Activated effector memory CD4-positive, alpha-beta T cell treated with Interleukin-2 at 50 U/mL for 16 hours (primary cell): ENCODE results near the gene KBTBD4.
"Not testable (repeated sequence)": the region's sequence is repeated elsewhere in the genome, so short reads cannot be mapped to it uniquely, and the experiment has no call there.

Experiments used
- DNase-seq: peaks from one replicate; pipeline ENCODE4 v3.0.0-alpha.2; 2020

KBTBD4 gene

DNA sequence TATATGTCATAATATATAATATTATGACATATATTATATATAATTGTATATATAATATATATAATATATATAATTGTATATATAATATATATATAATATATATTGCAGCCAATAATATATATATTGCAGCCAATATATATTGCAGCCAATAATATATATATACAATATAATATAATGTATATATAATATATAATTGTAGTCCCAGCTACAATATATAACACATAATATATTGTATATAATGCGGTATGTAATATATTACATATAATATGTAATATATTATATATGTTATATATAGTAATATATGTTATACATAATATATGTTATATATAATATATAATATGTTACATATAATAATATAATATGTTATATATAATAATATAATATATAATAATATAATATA, 20.1 kb downstream of the KBTBD4 start:
- no peak for DNase-seq

DNA sequence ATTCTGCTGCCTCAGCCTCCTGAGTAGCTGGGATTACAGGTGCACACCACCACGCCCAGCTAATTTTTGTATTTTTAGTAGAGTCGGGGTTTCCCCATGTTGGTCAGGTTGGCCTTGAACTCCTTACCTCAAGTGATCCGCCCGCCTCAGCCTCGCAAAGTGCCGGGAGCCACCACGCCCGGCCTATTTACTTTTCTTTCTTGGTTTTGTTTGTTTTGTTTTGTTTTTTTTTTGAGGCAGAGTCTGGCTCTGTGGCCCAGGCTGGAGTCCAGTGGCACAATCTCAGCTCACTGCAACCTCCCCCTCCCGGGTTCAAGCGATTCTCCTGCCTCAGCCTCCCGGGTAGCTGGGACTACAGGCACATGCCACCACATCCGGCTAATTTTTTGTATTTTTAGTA, 21.8 kb downstream of the KBTBD4 start:
- DNase-seq, result not testable (repeated sequence)

DNA sequence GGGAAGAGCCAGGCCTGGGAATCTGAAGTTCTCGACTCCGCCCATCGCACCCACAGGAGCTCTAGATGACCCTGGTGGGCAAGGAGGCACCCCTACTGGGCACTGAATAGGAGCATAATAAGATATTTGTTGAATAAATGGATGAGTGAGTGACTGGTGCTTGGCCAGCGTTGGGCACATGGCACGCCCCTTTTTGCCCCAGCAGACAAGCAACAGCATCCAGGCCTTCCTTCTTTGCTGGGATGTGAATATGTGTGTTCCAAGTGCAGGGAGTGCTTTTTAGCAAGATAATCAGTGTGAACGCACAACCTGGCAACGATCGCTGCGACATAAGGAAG, 25.4 kb downstream of the KBTBD4 start:
- no peak for DNase-seq

DNA sequence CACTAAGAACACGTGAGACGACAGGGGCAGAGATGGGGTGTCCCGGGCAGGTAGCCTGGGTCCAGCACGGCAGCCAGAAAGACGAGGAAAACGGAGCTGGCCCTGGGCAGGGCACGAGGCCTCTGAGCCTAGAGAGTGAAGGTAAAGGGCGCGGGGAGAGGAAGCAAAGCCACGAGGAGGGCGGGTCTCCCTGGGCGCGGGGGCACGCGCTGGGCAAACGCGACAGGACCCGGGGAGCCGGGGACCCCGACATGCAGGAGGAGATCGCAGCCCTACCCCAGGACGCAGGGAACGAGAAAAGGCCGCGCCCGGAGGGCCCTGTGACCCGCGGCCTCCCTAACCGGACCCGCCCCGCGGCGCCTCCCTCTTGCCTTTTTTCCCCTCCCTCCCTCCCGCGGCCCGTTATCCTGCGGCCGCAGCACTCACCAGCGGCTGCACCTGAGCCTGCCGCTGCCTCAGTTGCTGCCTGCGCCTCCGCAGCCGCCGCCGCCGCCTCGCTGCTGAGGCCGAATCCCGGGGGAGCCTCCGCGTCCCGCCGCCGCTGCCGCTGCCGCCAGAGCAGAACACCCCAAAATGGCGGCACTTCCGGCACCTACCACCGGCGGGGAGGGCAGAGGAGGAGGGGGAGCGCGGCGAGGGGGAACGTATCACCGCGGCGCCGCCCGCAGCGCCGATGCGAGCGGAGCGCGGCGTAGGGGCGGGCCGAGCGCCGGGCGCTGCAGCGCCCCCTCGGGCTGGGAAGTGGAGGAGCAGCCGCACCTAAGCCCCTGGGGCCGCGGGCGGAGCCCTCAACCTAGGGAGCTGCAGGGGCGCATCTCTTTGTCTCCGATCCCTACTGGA, 26.0 kb downstream of the KBTBD4 start, which contains the start of gene CELF1:
Gene CELF1, minus strand, starts transcription at position 567 of the 840 bp plus-strand sequence. CDS start 53,609 bp downstream, outside the sequence.
- peak; percentile 92 for DNase-seq

DNA sequence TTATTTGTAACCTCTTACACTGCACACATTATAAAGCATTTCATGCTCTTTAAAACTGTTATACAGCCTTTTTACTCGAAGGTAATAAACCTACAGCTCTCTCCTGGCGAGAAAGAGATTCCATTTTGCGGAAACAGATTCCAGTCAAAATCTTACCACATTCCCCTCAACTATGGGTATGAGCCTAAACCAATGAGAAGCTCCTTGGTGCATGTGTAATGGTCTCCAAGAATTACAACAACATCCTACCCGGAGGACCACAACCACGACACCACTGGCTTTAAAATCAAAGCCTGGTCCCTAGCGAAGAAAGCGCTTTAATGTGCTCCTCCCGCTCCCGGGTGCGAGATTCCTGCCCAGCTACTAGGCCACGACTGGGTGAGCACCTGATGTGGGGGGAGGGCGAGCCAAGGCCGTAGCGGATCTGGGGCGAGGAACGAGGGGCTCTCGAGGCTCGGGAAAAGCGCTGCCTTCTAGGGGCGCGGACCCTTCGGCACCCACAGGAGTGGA, 26.7 kb downstream of the KBTBD4 start:
- no peak for DNase-seq

DNA sequence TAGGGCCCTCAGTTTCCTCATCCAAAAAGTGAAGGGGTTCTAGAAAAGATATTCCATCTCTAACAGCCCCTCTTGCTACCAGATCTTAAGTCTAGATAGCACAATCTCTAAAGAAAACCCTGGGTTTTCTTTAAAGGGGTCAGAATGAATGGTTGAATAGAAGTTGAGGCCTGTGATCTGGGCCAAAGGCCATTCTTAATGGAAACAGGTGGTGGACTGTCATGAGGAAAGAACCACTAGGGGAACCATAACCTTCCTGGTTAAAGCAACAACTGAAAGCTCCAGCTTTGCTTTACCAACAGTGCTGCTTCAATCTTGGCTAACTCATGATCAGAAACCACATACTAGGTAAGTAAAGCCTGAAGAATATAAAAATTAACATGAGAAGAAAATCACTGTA, 27.7 kb downstream of the KBTBD4 start:
- no peak for DNase-seq

DNA sequence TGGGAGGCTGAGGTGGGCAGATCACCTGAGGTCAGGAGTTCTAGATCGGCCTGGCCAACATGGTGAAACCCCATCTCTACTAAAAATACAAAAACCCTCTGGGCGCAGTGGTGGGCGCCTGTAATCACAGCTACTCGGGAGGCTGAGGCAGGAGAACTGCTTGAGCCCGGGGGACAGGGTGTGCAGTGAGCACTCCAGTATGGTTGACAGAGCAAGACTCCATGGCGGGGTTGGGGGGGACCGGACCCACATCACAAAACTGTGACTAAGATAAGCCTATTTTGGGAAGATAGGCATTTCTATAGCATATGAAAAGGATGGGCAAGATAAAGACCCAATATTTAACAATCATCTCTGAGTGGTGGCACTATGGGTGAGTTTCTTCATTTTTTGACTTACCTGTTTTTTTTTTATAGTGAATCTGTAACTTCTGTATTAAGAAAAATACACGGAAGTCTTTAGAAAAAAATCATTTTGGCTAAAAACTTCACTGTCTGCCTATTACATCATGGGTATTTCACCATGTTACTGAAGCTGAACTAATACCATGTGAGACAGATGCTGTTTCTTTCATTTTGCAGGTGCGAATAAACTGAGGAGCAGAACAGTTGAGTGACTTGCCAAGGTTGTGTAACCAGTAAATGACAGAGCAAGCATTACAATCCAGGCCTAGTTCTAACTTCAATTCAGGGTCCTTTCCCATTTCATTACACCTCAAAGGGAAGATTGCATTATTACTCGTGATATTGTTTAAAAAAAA, 28.3 kb downstream of the KBTBD4 start:
- DNase-seq, result no peak

DNA sequence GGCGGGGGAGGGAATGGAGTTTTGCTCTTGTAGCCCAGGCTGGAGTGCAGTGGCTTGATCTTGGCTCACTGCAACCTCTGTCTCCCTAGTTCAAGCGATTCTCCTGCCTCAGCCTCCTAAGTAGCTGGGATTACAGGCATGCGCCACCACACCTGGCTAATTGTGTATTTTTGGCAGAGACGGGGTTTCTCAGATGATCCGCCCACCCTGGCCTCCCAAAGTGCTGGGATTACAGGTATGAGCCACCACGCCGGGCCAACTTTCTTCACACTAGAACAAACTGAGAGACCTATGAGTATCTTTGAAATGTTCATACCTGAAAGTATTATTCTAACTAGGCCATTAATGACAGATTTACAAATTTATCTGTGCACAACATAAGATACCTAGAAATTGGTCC, 32.5 kb downstream of the KBTBD4 start:
- not testable (repeated sequence) for DNase-seq

DNA sequence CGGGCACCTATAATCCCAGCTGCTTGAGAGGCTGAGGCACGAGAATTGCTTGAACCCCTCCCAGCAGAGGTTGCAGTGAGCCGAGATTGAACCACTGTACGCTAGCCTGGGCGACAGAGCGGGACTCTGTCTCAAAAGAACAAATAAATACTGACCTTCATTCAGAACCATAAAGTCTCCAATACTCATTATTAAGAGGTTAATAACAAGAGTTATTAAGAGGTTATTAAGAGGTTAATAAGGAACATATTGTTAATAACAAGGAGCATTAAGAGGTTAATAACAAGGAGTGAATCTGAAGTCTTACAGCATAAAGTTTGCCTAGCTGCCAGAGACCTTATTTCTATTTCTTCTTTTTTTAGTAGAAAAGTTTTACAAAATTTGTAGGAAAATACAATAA, 33.5 kb downstream of the KBTBD4 start:
- no peak for DNase-seq

DNA sequence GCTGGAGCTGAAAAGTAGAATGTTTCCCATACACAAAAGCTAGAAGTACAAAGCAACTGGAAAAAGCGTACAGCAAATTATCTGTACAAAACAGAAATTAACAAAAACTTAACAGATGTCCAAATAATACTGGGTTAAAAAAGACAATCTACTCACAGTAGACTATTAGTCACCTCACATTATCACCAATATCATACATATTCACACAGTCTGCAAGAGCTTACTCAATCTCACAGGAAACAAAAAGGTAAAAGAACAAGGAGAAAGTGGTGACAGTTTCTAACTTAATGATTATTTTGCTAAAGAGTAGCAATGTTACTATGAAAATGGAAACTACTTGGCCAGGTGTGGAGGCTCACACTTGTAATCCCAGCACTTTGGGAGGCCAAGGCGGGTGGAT, 37.7 kb downstream of the KBTBD4 start:
- no peak for DNase-seq

DNA sequence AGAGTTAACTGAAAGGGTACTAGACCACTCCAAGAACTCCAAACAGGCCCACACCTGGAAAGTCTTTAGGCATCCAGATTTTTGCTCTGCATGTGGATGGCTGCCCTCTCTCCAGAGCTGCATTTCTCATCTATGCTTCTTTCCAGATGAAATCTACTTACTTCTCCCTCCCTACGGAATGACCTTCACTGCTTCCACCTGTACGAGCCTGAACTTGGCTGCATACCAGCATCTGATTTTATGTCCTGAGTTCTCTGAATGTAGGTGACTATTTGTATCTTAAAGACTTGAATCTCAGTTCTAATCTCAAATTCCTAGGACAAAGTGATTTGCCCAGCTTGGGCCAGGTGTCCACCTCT, 39.1 kb downstream of the KBTBD4 start:
- no peak for DNase-seq

DNA sequence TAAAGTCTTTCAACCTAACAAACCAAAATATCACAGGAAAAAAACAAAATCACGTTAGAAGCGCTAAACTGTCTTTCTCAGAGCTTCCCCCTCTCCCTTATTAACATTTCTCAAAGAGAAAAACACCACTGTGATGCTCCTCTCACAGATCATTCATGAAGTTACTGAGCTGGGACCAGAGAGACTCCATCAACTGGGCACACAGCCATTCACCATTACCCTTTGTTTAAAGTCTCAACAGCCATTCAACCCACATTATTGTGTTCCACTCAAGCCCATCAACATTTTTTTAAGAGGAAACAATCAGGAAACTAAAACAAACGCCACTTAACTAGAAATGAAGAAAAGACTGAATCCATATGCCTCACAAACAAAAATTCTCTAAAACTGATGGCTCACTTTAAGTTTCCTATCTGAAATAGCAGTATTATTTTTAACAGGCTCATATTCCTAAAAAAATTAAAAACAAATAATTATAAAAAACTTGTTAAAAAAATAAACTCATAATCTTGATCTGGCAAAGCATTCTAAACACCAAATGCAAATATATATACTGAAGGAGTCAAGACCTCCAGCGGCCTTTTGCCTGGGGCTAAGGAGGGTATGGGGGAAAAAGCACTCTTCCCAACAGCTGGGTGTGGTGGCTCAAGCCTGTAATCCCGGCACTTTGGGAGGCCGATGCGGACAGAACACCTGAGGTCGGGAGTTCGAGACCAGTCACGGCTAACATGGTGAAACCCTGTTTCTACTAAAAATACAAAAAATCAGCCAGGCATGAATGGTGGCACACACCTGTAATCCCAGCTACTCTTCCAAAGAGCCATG, 39.8 kb downstream of the KBTBD4 start:
- DNase-seq, result no peak

DNA sequence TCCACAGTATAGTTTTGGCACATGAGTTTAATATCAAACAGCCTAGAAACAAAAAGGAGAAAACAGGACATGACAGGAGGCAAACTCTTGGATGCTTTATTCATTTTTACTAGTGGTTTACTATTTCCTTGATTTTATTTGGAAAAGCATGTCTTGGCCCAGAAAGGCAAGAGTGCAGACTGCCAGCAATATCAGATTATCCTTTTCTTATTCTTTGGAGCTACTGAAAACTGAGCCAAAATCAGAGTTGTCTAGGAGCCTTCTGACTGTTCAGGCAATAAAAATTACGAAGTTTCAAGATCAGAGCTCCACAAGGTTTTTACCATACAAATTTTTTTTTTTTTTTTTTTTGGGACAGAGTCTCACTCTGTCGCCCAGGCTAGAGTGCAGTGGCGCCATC, 41.9 kb downstream of the KBTBD4 start:
- no peak for DNase-seq

DNA sequence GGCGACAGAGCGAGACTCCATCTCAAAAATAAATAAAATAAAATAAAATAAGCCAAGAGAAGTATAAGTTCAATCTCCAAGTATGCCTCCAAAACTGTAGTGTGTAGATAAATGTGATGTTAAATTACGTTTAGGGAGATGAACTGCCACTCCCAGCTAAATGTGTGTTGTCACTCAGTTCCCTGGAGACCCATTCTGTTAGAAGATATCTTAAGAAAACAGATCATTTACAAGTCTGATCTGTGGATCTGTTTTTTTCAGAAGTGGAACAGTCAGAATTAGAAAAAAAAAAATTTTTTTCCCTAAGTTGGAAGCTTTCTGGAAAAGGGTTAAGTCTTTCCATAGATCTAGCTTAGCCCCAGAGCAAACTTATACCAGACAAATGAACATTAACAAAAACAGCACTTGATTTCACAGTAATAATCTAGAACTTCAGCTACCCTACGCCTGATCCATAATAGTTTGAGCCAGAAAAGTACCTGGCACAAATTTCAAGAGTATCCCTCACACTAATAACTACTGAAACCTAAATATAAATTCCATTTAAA, 44.0 kb downstream of the KBTBD4 start:
- DNase-seq, result no peak

DNA sequence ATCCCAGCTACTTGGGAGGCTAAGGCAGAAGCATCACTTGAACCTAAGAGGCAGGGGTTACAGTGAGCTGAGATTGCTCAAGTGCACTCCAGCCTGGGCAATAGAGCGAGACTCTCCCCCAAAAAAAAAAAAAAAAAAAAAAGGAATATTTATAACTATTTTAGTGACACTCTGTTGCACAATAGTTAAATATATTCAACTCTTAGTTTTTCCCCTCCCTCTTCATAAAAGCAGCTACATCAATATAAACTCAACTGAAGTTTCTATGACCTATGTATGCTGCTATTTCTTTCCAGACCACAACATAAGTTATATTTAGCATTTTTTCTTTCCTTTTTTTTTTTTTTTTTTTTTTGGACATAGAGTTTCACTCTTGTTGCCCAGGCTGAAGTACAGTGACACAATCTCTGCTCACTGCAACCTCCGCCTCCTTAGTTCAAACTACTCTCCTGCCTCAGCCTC, 45.0 kb downstream of the KBTBD4 start:
- no peak for DNase-seq

DNA sequence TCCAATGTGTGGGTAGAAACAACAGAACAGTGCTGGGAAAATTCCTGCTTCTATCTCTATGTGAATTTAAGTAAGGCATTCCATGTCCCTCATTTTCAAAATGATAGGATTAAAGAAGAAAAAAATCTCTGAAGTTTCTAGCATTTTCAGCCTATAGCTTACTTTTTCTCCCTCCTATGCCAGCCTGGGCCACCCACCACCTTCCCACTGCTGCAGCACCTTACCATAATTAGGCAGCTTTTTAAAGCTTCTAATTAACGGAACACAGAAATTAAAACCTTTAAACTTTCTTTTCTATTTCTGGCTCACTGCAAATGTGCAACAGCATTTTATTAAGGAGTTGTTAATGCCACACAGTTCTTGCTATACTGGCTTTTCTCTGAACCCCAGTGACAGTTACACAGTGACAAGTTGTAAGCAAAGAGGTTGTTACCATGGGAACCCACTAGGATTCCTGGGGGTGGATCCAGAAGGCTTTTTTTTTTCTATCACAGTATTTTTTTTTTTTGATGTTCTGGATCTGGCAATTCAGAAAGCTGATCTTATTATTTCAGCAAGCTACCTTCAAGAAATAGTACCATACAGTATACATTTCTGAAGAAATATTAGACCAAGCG, 46.1 kb downstream of the KBTBD4 start:
- DNase-seq, result no peak

DNA sequence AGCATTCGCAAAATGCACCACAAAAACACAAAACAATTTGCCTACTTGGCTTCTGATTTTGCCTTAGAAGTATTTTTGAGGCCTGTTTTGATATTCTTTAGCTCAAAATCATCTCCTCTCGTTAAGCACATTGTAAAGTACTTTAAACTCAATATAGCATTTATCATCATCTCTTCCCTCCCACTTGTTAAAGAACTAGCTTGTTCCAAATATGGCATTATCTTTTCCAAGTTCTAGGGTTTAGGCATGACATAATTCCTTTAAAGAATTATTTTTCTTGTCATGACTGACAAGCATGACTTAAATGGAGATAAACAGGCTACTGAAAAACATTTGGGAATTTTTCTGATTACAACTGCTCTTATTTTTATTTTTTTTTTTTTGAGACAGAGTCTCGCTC, 47.1 kb downstream of the KBTBD4 start:
- DNase-seq, result no peak

DNA sequence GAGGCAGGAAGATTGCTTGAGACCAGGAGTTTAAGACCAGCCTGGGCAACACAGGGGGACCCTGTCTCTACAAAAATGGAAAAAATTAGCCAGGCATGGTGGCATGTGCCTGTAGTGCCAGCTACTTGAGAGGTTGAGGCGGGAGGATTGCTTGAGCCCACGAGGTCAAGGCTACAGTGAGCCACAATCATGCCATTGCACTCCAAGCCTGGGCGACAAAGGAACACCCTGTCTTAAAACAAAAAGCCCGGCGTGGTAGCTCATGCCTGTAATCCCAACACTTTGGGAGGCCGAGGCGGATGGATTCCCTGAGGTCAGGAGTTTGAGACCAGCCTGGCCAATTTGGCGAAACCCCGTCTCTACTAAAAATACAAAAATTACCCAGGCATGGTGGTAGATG, 48.0 kb downstream of the KBTBD4 start:
- DNase-seq, result not testable (repeated sequence)

DNA sequence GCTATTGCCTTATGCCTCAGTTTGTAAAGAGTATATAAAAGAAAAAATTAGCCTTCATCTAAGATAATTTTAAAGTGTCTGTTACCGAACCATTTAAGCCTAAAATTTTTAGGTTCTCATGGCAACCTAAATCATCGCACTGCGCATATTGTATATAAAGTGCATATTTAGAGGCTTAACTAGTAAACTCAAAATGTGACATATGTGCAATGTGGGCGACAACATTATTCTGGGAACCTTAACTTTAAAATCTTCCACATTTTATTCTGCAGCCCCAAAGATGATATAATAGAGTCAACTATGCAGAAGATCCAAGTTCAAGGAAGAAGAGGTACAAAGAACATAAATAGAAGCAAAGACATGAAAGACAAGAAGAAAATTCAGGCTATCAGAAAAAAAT, 48.8 kb downstream of the KBTBD4 start:
- no peak for DNase-seq

DNA sequence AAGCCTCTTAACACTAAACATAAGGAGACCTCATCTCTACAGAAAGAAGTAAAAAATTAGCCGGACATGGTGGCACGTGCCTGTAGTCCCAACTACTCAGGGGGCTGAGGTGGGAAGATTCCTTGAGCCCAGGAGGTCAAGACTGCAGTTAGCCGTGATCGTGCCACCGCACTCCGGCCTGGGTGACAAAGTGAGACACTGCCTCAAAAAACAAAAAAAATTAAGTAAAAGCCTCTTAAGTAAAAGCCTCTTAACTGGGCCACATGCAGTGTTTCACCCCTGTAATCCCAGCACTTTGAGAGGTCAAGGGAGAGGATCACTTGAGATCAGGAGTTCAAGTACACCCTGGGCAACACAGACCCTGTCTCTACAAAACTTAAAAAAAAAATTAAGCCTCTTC, 51.6 kb downstream of the KBTBD4 start:
- DNase-seq, result no peak

DNA sequence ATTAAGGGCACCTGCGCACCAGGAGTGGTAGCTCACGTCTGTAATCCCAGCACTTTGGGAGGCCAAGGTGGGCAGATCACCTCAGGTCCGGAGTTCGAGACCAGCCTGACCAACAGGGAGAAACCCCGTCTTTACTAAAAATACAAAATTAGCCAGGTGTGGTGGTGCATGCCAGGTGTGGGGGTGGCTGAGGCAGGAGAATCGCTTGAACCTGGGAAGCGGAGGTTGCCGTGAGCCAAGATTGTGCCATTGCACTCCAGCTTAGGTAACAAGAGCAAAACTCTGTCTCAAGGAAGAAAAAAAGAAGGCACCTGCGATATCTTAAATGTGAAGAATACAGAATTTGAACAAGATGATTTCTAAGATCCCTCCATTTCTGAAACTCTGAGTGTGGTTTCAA, 52.7 kb downstream of the KBTBD4 start:
- not testable (repeated sequence) for DNase-seq

DNA sequence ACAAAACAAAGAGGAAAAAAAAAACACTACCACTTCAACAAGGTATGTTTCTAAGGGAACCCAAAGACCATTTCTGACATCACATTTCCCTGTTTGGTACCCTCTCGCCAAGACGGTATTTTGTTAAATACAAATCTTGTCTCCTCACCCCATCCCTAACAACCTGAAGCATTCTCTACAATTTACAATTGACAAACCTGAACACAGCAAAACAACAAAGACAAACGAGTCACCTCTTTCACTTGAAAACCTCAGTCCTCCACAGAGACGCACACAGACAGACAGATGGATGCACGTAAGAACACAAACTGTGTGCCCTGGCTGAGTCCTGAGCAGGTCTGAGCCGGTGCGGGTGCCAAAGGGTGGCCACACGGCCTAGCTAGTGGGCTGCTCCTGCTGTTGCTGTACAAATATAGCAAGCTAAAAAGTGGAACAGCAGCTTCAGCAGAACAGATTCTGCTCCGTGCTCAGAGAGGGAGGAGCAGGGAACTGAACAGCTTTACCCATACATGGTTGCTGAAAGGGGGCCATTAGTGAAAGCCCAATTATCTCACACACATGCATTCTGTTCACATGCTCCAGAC, 54.4 kb downstream of the KBTBD4 start:
- DNase-seq, result no peak
